ENCODE results near the gene TUBA1A.
A peak's percentile ranks its signal among the peaks of the same experiment; 100 is the strongest.

The TUBA1A gene

GRCh38 chr12:49188916-49189367, at the start of gene TUBA1A:
Gene TUBA1A (minus strand): TSS chr12:49189080. CDS start chr12:49188979, 101 bp downstream.
- peak within 1 kb of the TSS; percentile 97 to 99 for H3K27ac Mint-ChIP-seq

DNA sequence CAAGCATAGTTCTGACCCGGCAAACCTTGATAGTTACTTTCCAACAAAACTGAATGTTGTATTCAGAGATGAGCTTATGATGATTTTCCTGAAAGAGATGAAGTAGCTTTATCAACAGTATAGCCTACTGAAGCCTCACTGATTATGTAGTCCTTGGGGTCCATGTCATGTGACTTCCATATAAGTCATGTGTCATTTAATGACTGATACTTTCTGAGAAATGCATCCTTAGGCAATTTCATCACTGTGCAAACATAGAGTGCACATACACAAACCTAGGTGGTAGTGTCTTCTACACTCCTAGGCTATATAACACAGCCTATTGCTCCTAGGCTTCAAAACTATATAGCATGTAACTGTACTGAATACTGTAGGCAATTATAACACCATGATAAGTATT, 47.5 kb upstream of the TUBA1A start:
- ATAC-seq: no peak
- DNase-seq: no peak
- Mint-ChIP-seq H3K27ac (no peak overlapping the region), H3K27me3 (no peaks in the 10 kb centered on the region), H3K9me3 (no peaks in the 10 kb centered on the region), H3K4me1 (peaks cover 23% of the 10 kb centered on the region), H3K4me3 (peak overlapping the region in 1 of 2 donors; percentile 51)

More at GRCh38 chr12:49188916-49189367, at the start of gene TUBA1A:
- Mint-ChIP-seq H3K4me3 (peak within 1 kb of the TSS; percentile 93 to 97), H3K4me1 (peaks cover 19% of the 10 kb centered on the region), H3K9me3 (no peaks in the 10 kb centered on the region), H3K27me3 (no peaks in the 10 kb centered on the region)
- ATAC-seq (peak; percentile 96), DNase-seq (peak; percentile 95 to 97)

GRCh38 chr12:49233842-49234526, 45.1 kb upstream of the TUBA1A start:
- Mint-ChIP-seq H3K9me3 (no peaks in the 10 kb centered on the region), H3K4me3 (peak overlapping the region; percentile 18 to 87), H3K4me1 (peaks cover 23% of the 10 kb centered on the region), H3K27ac (peak overlapping the region in 1 of 2 donors; percentile 87), H3K27me3 (no peaks in the 10 kb centered on the region)
- DNase-seq: no peak
- no peak for ATAC-seq

- Mint-ChIP-seq H3K4me1 (peaks cover 23% of the 10 kb centered on the region), H3K4me3 (peak overlapping the region in 1 of 2 donors; percentile 18), H3K27ac (peak overlapping the region in 1 of 2 donors; percentile 87), H3K27me3 (no peaks in the 10 kb centered on the region), H3K9me3 (no peaks in the 10 kb centered on the region)
- DNase-seq (no peak), ATAC-seq (no peak)
Measured at GRCh38 chr12:49232940-49233841, 44.3 kb upstream of the TUBA1A start.

DNA sequence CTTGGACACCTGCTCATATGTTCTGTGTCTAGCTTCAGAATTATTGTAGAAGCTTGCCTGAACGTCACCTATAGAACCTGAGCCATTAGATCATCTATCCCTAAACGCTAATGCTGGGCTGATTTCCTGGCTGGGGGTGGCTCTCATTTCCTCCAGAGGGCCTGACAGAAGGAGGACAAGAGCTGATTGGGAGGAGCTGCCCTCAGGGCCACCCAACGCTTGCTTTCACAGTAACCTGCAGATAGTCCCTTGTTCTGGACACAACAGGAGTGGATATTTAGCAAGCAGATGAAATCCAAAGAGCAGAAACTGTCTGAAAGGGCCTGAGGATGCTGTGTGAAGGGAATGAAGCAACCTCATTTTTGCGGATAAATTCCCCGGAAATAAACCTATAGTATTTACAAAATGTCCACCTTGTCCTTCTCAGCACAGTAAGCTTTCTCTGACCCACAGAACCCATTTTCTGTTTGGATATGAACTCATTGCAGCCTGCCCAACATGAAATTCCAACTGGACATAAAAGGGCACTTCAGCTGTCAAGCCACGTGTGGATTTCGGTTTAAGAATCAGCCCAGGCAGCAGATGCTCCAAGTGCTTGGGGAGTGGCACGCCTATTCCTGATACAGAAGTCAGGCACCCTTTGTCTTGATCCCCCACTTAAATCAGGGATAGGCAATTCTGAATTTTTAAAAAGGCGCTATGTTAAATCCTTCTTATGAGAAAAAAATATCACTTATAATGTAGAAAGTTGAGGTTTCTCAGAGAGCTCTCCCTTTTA, 43.2 kb upstream of the TUBA1A start:
- no peaks in the 10 kb centered on the region for H3K27me3 Mint-ChIP-seq
- H3K4me1 Mint-ChIP-seq: peaks cover 23% of the 10 kb centered on the region
- no peak overlapping the region for H3K27ac Mint-ChIP-seq
- no peak overlapping the region for H3K4me3 Mint-ChIP-seq
- ATAC-seq (no peak), DNase-seq (no peak)
- H3K9me3 Mint-ChIP-seq: no peaks in the 10 kb centered on the region

DNA sequence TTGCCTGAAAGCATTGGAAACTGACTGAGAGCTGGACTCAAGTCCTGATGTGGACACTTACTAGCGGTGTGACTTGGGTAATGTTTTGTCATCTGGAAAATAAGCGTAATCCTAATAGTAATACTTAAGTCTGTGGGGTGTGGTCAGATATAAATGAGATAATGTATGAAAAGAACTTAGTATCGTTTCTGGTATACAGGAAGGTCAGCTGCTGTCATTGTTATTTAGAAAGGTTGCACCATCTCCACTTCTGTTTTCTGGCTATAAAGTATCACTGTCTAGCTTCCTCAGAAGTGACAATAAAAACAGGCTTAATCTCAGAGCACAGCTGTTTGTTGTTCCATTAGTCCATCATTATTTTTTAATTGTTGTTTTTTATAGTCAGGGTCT, 41.9 kb upstream of the TUBA1A start:
- DNase-seq: no peak
- Mint-ChIP-seq H3K4me1 (peaks cover 15% of the 10 kb centered on the region), H3K27me3 (no peaks in the 10 kb centered on the region), H3K4me3 (no peak overlapping the region), H3K27ac (no peak overlapping the region), H3K9me3 (no peaks in the 10 kb centered on the region)
- no peak for ATAC-seq

DNA sequence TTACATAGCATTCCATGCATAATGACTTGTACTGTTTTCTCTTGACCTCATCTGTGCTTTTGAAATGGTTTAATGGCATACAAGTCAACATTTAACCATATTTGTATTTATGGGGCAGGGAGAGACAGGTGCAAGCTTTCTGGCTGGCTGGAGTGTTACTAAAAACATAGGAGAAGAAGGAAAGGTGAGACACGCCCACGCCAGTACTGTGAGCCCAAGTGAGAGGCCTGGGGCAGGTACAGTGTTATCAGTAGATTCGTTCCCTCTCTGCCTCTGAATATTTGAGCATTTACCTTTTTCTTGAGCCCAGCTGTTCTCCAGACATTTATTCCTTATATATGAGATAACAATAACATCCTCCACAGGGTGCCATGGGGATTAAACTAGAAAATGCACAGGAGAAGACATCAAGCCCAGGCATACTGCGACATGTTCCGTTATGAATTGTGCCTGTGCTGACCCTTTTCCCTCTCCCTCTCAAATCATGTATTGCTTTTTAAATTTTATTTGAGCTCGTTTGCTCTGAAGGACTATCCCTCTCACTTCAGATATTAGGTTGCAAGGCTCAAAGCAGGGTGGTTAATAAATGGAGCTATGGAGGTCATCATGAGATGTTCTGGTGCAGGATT, 41.4 kb upstream of the TUBA1A start:
- ATAC-seq (no peak), DNase-seq (no peak)
- Mint-ChIP-seq H3K9me3 (no peaks in the 10 kb centered on the region), H3K4me3 (no peak overlapping the region), H3K4me1 (peaks cover 10% of the 10 kb centered on the region), H3K27ac (no peak overlapping the region), H3K27me3 (no peaks in the 10 kb centered on the region)

- Mint-ChIP-seq H3K4me3 (no peak overlapping the region), H3K27me3 (no peaks in the 10 kb centered on the region), H3K27ac (no peak overlapping the region), H3K9me3 (no peaks in the 10 kb centered on the region), H3K4me1 (peaks cover 5% of the 10 kb centered on the region)
- DNase-seq: no peak
- ATAC-seq: no peak
Measured at GRCh38 chr12:49228653-49229052, 39.8 kb upstream of the TUBA1A start.

- Mint-ChIP-seq H3K4me3 (no peak overlapping the region), H3K4me1 (no peaks in the 10 kb centered on the region), H3K9me3 (no peaks in the 10 kb centered on the region), H3K27ac (no peak overlapping the region), H3K27me3 (no peaks in the 10 kb centered on the region)
- ATAC-seq (no peak), DNase-seq (no peak)
Measured at GRCh38 chr12:49227713-49228112, 38.8 kb upstream of the TUBA1A start.

DNA sequence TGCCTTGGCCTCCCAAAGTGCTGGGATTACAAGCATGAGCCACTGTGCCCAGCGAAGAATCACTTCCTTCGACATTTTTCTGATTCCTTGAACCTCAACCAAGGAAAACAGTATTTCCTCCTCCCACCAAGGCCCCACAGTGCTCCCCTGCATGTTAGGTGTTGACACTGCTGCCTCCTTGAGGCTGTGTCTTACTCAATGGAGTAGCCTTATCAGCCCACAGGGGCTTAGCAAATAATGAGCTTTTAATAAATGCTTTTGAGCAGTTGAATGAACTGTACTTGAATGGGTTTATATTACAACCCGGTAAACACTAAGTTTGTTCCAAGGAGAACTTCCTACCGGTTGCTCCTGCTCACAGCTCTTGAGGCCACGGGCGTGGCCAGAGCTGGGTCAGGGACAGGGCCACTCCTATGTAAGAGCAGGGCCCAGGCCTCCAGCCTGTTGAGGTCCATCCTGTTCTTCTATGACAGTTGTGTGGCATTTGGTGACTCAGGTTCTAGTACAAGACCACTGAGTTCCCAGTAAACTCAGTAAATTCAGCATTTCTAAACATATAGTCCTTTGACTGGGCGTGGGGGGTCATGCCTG, 36.8 kb upstream of the TUBA1A start:
- no peaks in the 10 kb centered on the region for H3K27me3 Mint-ChIP-seq
- no peak overlapping the region for H3K4me3 Mint-ChIP-seq
- no peaks in the 10 kb centered on the region for H3K4me1 Mint-ChIP-seq
- no peak for DNase-seq
- H3K9me3 Mint-ChIP-seq: no peaks in the 10 kb centered on the region
- no peak for ATAC-seq
- H3K27ac Mint-ChIP-seq: no peak overlapping the region

GRCh38 chr12:49223590-49224369, 34.9 kb upstream of the TUBA1A start:
- DNase-seq (no peak), ATAC-seq (no peak)
- no peak overlapping the region for H3K27ac Mint-ChIP-seq
- no peaks in the 10 kb centered on the region for H3K9me3 Mint-ChIP-seq
- no peak overlapping the region for H3K4me3 Mint-ChIP-seq
- H3K27me3 Mint-ChIP-seq: no peaks in the 10 kb centered on the region
- no peaks in the 10 kb centered on the region for H3K4me1 Mint-ChIP-seq

GRCh38 chr12:49223122-49223521, 34.2 kb upstream of the TUBA1A start:
- no peak overlapping the region for H3K4me3 Mint-ChIP-seq
- ATAC-seq (no peak), DNase-seq (no peak)
- H3K4me1 Mint-ChIP-seq: no peaks in the 10 kb centered on the region
- H3K27me3 Mint-ChIP-seq: no peaks in the 10 kb centered on the region
- H3K9me3 Mint-ChIP-seq: no peaks in the 10 kb centered on the region
- no peak overlapping the region for H3K27ac Mint-ChIP-seq

GRCh38 chr12:49220972-49221371, 32.1 kb upstream of the TUBA1A start:
- DNase-seq (no peak), ATAC-seq (no peak)
- Mint-ChIP-seq H3K27me3 (no peaks in the 10 kb centered on the region), H3K4me1 (no peaks in the 10 kb centered on the region), H3K4me3 (no peak overlapping the region), H3K9me3 (no peaks in the 10 kb centered on the region), H3K27ac (peak overlapping the region in 1 of 2 donors; percentile 51)

GRCh38 chr12:49219417-49220026, 30.6 kb upstream of the TUBA1A start:
- Mint-ChIP-seq H3K9me3 (no peaks in the 10 kb centered on the region), H3K27me3 (peaks cover 7% of the 10 kb centered on the region), H3K27ac (no peak overlapping the region), H3K4me1 (no peaks in the 10 kb centered on the region), H3K4me3 (no peak overlapping the region)
- ATAC-seq: no peak
- no peak for DNase-seq

All from stimulated activated naive CD8-positive, alpha-beta T cell treated with anti-CD3 and anti-CD28 coated beads, Interleukin-15, amount 100 ng/mL, for 72 hours (primary cell).